GM23338 (cell line): Measurements from ENCODE around the gene PSMA7. TPM values are rescaled to one million over a fixed set of nuclear protein-coding genes. Genes with fewer than 3 reads are reported as not detected.

ENCODE experiments used
- ATAC-seq: fragments of 200-7000 bp; cut with Tn5 transposase; 3 replicates; pipeline ENCODE4 v1.9.1; 2020
- DNase-seq: peaks from one replicate; pipeline ENCODE4 v3.0.0-alpha.2; 2015; ENCODE audit warnings: low spot score
- H2AFZ ChIP-seq: fragments of 200-600 bp; sonication (generic); 2 replicates; pipeline ENCODE4 v1.8.0; 2016; ENCODE audit warnings: antibody characterized with exemption, mild to moderate bottlenecking, moderate library complexity
- H3F3A ChIP-seq: fragments of 200-600 bp; sonication (generic); replicated peaks from 2 replicates; pipeline ENCODE4 v1.8.0; 2017; ENCODE audit warnings: antibody characterized with exemption, mixed run types, low read depth
- H3K27ac ChIP-seq: fragments of 200-600 bp; sonication (generic); 2 replicates; pipeline ENCODE4 v1.6.1; 2016; ENCODE audit warnings: low read depth
- H3K27me3 ChIP-seq: fragments of 200-600 bp; sonication (generic); 2 replicates; pipeline ENCODE4 v1.8.0; 2016; ENCODE audit warnings: mild to moderate bottlenecking, mixed run types, moderate library complexity; ENCODE audit not compliant: insufficient read depth
- H3K36me3 ChIP-seq: fragments of 200-600 bp; sonication (generic); 2 replicates; pipeline ENCODE4 v1.8.0; 2016; ENCODE audit warnings: mild to moderate bottlenecking; ENCODE audit not compliant: insufficient read depth
- H3K4me1 ChIP-seq: fragments of 200-600 bp; sonication (generic); 2 replicates; pipeline ENCODE4 v1.8.0; 2016; ENCODE audit warnings: mild to moderate bottlenecking, moderate library complexity; ENCODE audit not compliant: insufficient read depth
- H3K4me2 ChIP-seq: fragments of 200-600 bp; sonication (generic); 2 replicates; pipeline ENCODE4 v1.7.1; 2017; ENCODE audit warnings: mixed run types
- H3K4me3 ChIP-seq: fragments of 200-600 bp; sonication (generic); 2 replicates; pipeline ENCODE4 v1.6.1; 2016; ENCODE audit warnings: mixed run types
- H3K79me2 ChIP-seq: fragments of 200-600 bp; sonication (generic); replicated peaks from 2 replicates; pipeline ENCODE4 v1.8.0; 2017; ENCODE audit warnings: mild to moderate bottlenecking; ENCODE audit not compliant: insufficient read depth
- H3K9me2 ChIP-seq: fragments of 200-600 bp; sonication (generic); 2 replicates; pipeline ENCODE4 v1.8.0; 2017; ENCODE audit not compliant: insufficient read depth
- H4K20me1 ChIP-seq: fragments of 200-600 bp; sonication (generic); replicated peaks from 2 replicates; pipeline ENCODE4 v1.8.0; 2017; ENCODE audit warnings: mild to moderate bottlenecking; ENCODE audit not compliant: insufficient read depth
- H3K27ac Mint-ChIP-seq: 2 replicates; pipeline ENCODE4 v1.8.0; 2020; ENCODE audit warnings: inconsistent platforms, mild to moderate bottlenecking, moderate library complexity, mixed read lengths
- H3K27me3 Mint-ChIP-seq: 3 replicates; pipeline ENCODE4 v1.8.0; 2022; ENCODE audit warnings: low read depth, mild to moderate bottlenecking, moderate library complexity, mixed read lengths, inconsistent platforms; ENCODE audit not compliant: insufficient read depth, poor library complexity
- H3K36me3 Mint-ChIP-seq: 3 replicates; pipeline ENCODE4 v1.8.0; 2021; ENCODE audit warnings: low read depth, mild to moderate bottlenecking, inconsistent platforms, moderate library complexity, mixed read lengths
- H3K4me1 Mint-ChIP-seq: 3 replicates; pipeline ENCODE4 v1.8.0; 2020; ENCODE audit warnings: mild to moderate bottlenecking, inconsistent platforms, mixed read lengths
- H3K4me3 Mint-ChIP-seq: 3 replicates; pipeline ENCODE4 v1.8.0; 2021; ENCODE audit warnings: moderate library complexity, mild to moderate bottlenecking, inconsistent platforms, mixed read lengths
- H3K9me3 Mint-ChIP-seq: 3 replicates; pipeline ENCODE4 v1.8.0; 2020; ENCODE audit warnings: moderate library complexity, mild to moderate bottlenecking, inconsistent platforms, mixed read lengths
- ETS1 ChIP-seq: IDR thresholded peaks from 2 replicates; pipeline ENCODE4 v1.6.1; 2016; ENCODE audit warnings: antibody characterized with exemption
- EZH2 ChIP-seq: fragments of 200-600 bp; sonication (generic); IDR thresholded peaks from one replicate; pipeline ENCODE4 v1.8.0; 2017; ENCODE audit warnings: antibody characterized with exemption, mild to moderate bottlenecking, low read depth; ENCODE audit not compliant: unreplicated experiment
- EZH2phosphoT487 ChIP-seq: fragments of 200-600 bp; sonication (generic); IDR thresholded peaks from one replicate; pipeline ENCODE4 v1.8.1; 2018; ENCODE audit warnings: antibody characterized with exemption; ENCODE audit not compliant: unreplicated experiment
- JUNB ChIP-seq: IDR thresholded peaks from one replicate; pipeline ENCODE4 v1.6.1; 2016; ENCODE audit warnings: antibody characterized with exemption; ENCODE audit not compliant: unreplicated experiment
- NANOG ChIP-seq: IDR thresholded peaks from 2 replicates; pipeline ENCODE4 v1.6.1; 2016; ENCODE audit warnings: antibody characterized with exemption, borderline replicate concordance
- POLR2AphosphoS5 ChIP-seq: IDR thresholded peaks from 2 replicates; pipeline ENCODE4 v1.6.1; 2016; ENCODE audit warnings: antibody characterized with exemption, low read depth
- REST ChIP-seq: IDR thresholded peaks from one replicate; pipeline ENCODE4 v1.6.1; 2018; ENCODE audit warnings: antibody characterized with exemption; ENCODE audit not compliant: unreplicated experiment
- STAT1 ChIP-seq: IDR thresholded peaks from one replicate; pipeline ENCODE4 v1.6.1; 2016; ENCODE audit warnings: antibody characterized with exemption; ENCODE audit not compliant: unreplicated experiment
- ZNF114 ChIP-seq: fragments of 250-450 bp; sonication (Bioruptor Pico); IDR thresholded peaks from 2 replicates; pipeline ENCODE4 v1.5.0; 2020; ENCODE audit warnings: mild to moderate bottlenecking, moderate library complexity
- ZNF331 ChIP-seq: fragments of 250-450 bp; sonication (Bioruptor Pico); IDR thresholded peaks from 2 replicates; pipeline ENCODE4 v1.5.0; 2020; ENCODE audit warnings: low read depth, mild to moderate bottlenecking, moderate library complexity
- ZNF462 ChIP-seq: fragments of 250-450 bp; sonication (Bioruptor Pico); IDR thresholded peaks from 2 replicates; pipeline ENCODE4 v1.5.0; 2020; ENCODE audit warnings: mild to moderate bottlenecking, moderate library complexity
- polyA plus RNA-seq: library from polyadenylated mRNA; unstranded; fragments of >200 nt; fragmentation: Nextera tagmentation; extraction: Ambion mirVana; gene quantifications from 2 replicates; pipeline ENCODE4 v1.2.1, GENCODE V29; 2016
- total RNA-seq: library from RNA; depleted of rRNA; stranded (reverse); fragments of >200 nt; shearing (Covaris generic); gene quantifications from 2 replicates; pipeline ENCODE4 v1.2.3, GENCODE V29; 2014
- TF ChIP-seq, protein P1 (sequence below), 2 experiments: fragments of 200-600 bp in 1 of 2; sonication (generic) in 1 of 2; conservative IDR thresholded peaks; 2 replicates each; pipeline versions ENCODE4 v1.5.1 to v1.6.1; 2016 to 2017; ENCODE audit warnings: antibody characterized with exemption in 2 of 2, low read depth in 2 of 2, mild to moderate bottlenecking in 2 of 2, moderate library complexity in 1 of 2

The PSMA7 gene
- total and polyA plus RNA-seq, 2 experiments from 2014 or later = 357 to 628 TPM

DNA sequence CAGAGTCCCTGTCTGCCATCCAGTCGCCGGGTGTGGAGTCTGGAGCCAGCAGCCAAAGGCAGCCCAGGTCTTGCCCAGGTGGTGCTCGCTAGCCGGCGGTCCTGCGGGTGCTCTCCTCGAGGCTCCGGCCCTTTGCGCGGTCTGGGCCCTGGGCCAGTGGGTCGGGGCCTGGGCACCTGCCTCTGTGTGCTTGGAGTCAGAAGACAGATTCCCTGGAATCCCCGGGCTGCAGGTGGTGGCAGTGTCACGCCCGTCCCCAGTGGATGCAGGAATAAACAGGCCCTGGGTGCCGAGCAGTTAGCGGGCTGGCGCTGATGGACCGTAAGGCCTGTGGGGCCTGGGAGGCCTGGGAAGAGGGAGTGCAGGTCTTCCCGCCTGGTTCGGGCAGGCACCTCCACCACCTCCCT lies 5.7 kb upstream of the PSMA7 start:
- no peaks in the 10 kb centered on the region for H3K9me2 ChIP-seq
- H3K4me1 Mint-ChIP-seq = peaks cover 50% of the 10 kb centered on the region
- no peak overlapping the region for H2AFZ ChIP-seq
- peaks cover 46% of the 10 kb centered on the region for H3K36me3 Mint-ChIP-seq
- H3K4me2 ChIP-seq = 0 out of 2 replicates have a peak overlapping the region, but pooled peaks have one; percentile 51
- peaks cover 23% of the 10 kb centered on the region for H3K27me3 Mint-ChIP-seq
- no peak overlapping the region for H3K4me3 ChIP-seq
- H3K27me3 ChIP-seq = no peaks in the 10 kb centered on the region
- no peak for DNase-seq
- peak; percentile 8; the same call in 2 of the 3 replicates for ATAC-seq
- peak overlapping the region; percentile 3; the same call in 1 of the 2 replicates for H3K27ac ChIP-seq
- H3K9me3 Mint-ChIP-seq = peaks cover 7% of the 10 kb centered on the region; the same call in 2 of the 3 replicates
- H3K79me2 ChIP-seq = peaks cover 95% of the 10 kb centered on the region
- no peak overlapping the region; the same call in 2 of the 3 replicates for H3K4me3 Mint-ChIP-seq
- peaks cover 7% of the 10 kb centered on the region; the same call in 1 of the 2 replicates for H3F3A ChIP-seq
- H4K20me1 ChIP-seq = peaks cover 31% of the 10 kb centered on the region
- peak overlapping the region; percentile 80 for H3K27ac Mint-ChIP-seq
- H3K4me1 ChIP-seq = peaks cover 13% of the 10 kb centered on the region
- TF ChIP-seq REST (no peak), ZNF331 (CRISPR knock-in tag) (no peak), ZNF462 (no peak), ZNF114 (CRISPR knock-in tag) (no peak), ETS1 (no peak), NANOG (no peak), POLR2AphosphoS5 (no peak), STAT1 (no peak), JUNB (no peak), EZH2phosphoT487 (no peak), EZH2 (no peak)
- TF ChIP-seq, protein P1, sequence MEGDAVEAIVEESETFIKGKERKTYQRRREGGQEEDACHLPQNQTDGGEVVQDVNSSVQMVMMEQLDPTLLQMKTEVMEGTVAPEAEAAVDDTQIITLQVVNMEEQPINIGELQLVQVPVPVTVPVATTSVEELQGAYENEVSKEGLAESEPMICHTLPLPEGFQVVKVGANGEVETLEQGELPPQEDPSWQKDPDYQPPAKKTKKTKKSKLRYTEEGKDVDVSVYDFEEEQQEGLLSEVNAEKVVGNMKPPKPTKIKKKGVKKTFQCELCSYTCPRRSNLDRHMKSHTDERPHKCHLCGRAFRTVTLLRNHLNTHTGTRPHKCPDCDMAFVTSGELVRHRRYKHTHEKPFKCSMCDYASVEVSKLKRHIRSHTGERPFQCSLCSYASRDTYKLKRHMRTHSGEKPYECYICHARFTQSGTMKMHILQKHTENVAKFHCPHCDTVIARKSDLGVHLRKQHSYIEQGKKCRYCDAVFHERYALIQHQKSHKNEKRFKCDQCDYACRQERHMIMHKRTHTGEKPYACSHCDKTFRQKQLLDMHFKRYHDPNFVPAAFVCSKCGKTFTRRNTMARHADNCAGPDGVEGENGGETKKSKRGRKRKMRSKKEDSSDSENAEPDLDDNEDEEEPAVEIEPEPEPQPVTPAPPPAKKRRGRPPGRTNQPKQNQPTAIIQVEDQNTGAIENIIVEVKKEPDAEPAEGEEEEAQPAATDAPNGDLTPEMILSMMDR (conservative IDR thresholded peaks at IDR 0.05; ENCODE audit: low read depth in 2 of 2) = no peak
- no peaks in the 10 kb centered on the region; the same call in 1 of the 2 replicates for H3K36me3 ChIP-seq
